Measurements from ENCODE around the gene SNAP29.
"Not testable (repeated sequence)": the region's sequence is repeated elsewhere in the genome, so short reads cannot be mapped to it uniquely, and the experiment has no call there.

SNAP29 gene

DNA sequence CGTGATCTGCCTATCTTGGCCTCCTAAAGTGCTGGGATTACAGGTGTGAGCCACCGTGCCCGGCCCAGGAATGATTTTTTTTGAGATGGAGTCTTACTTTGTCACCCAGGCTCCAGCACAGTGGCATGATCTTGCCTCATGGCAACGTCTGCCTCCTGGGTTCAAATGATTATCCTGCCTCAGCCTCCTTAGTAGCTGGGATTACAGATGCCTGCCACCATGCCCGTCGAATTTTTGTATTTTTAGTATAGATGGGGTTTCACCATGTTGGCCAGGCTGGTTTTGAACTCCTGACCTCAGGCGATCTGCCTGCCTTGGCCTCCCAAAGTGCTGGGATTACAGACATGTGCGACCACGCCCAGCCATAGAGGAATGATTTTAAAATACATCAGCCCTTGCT is 76.2 kb downstream of the SNAP29 start:
- DNase-seq: not testable (repeated sequence)

DNA sequence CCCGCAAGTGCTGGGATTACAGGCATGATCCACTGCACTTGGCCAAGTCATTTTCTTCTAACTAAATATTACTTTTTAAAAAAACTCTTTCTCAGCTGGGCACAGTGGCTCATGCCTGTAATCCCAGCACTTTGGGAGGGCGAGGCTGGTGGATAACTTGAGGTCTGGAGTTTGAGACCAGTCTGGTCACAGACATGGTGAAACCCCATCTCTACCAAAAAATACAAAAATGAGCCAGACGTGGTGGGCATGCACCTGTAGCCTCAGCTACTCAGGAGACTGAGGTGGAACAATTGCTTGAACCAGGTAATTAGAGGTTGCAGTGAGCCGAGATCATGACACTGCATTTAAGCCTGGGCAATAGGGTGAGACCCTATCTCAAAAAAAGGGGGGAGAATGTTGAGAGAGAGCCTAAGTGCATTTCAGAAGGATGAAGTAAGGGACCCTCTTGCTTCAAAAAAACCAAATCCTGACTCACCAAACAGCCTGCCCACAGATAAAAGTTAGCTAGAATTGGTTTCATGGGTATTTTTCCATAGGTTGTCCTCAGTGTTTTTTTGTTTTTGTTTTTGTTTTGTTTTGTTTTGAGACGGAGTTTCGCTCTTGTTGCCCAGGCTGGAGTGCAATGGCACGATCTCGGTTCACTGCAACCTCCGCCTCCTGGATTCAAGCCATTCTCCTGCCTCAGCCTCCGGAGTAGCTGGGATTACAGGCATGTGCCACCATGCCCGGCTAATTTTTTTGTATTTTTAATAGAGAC is 77.2 kb downstream of the SNAP29 start:
- not testable (repeated sequence) for DNase-seq

DNA sequence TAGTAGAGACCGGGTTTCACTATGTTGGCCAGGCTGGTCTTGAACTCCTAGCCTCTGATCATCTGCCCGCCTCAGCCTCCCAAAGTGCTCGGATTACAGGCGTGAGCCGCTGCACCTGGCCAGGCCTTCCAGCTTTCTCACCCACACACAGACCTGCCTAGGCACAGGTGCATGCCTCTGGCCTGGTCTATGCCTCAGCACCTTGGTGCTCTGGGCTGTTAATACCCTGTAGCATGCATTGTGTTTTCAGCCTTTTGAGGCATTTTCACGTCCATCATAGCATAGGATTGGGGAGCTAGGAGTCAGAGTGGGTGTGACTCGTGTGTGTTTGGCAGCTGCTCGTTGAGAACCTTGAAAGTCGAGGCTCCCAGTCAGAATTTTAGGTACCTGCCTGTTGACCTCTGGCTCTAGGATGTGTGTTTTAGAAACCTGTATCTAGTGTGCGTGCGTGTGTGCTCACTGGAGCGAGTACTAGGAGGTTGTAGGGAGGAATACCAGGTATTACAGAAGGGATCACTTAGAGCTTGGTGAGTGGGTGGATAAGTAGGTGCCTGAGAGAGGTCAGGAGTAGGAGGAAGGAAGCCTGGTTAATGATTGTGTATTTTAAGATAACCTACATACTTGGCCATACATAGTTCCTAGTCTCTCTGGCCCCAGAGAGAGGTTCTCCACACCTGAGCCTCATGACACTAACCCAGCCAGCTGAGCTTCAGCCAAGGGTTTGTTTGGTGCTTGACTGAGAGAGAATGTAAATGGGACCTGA is 78.4 kb downstream of the SNAP29 start:
- peak; percentile 59 for DNase-seq

- no peak for DNase-seq
These were observed 79.2 kb downstream of the SNAP29 start for GRCh38 chr22:20937794-20938671.

DNA sequence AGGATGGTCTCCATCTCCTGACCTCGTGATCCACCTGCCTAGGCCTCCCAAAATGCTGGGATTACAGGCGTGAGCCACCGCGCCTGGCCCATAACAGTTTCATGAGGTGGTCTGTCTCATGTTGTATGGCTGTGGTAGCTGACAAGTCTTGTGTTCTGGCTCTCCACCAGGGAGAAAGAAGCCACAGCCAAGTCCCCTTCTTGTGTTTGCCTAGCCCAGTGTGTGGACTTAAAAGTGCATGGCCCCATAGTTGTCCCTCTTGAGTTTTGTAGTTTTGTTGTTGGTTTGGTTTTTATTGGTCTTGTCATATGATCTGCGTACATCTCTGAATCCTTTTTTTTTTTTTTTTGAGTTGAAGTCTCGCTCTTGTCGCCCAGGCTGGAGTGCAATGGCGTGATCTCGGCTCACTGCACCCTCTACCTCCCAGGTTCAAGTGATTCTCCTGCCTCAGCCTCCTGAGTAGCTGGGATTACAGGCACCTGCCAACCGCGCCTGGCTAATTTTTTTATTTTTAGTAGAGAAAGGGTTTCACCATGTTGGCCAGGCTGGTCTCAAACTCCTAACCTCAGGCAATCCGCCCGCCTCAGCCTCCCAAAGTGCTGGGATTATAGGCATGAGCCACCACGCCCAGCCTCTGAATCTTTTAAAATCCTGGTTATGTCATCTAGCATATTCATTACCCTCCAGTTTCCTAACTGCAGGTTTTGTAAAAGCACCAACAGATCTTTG is 80.8 kb downstream of the SNAP29 start:
- DNase-seq: peak; percentile 27

GRCh38 chr22:20940186-20940651 is 81.4 kb downstream of the SNAP29 start:
- no peak for DNase-seq

All from NCI-H2029 (cell line).